Epithelial cell of proximal tubule (primary cell): ENCODE results near the gene TMEM151A. TPM values are rescaled to one million over a fixed set of nuclear protein-coding genes. Genes with fewer than 3 reads are reported as not detected.
"Not testable (repeated sequence)": the region's sequence is repeated elsewhere in the genome, so short reads cannot be mapped to it uniquely, and the experiment has no call there.

ENCODE experiments used
- DNase-seq: peaks from one replicate; pipeline ENCODE4 v3.0.0-alpha.2; 2011; ENCODE audit warnings: low read depth
- H3K4me3 ChIP-seq: 2 replicates; pipeline ENCODE4 v1.5.1; 2011; ENCODE audit warnings: low read depth, mild to moderate bottlenecking, low read length
- total RNA-seq: library from RNA; depleted of rRNA; stranded (reverse); fragments of >200 nt; gene quantifications from 2 replicates; pipeline ENCODE4 v1.2.3, GENCODE V29; 2015
- TF ChIP-seq, protein P1 (sequence below): conservative IDR thresholded peaks from 2 replicates; pipeline ENCODE4 v1.5.1; 2012; ENCODE audit warnings: low read depth, mild to moderate bottlenecking, low read length

Gene TMEM151A
- total RNA-seq, 1 donor from 2014 or later: 0.58 TPM

DNA sequence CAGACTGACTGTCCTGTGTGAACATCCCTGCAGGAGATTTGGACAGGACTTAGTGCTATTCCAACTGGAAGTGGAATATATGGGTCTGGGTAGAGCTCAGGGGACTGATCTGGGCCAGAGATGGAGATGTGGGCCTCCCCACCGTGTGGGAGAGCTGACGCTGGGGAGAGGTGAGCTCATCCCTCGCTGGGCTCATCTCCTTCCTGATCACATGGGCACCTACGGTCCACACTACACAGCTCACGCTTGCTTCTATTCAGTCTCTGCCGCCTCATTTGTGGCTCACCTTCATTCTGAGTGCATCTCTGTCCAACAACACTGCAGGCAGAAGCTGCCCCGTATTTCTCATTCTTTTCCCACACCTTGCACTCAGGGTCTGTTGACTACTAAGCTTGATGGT, 39.9 kb upstream of the TMEM151A start:
- TF ChIP-seq, protein P1, sequence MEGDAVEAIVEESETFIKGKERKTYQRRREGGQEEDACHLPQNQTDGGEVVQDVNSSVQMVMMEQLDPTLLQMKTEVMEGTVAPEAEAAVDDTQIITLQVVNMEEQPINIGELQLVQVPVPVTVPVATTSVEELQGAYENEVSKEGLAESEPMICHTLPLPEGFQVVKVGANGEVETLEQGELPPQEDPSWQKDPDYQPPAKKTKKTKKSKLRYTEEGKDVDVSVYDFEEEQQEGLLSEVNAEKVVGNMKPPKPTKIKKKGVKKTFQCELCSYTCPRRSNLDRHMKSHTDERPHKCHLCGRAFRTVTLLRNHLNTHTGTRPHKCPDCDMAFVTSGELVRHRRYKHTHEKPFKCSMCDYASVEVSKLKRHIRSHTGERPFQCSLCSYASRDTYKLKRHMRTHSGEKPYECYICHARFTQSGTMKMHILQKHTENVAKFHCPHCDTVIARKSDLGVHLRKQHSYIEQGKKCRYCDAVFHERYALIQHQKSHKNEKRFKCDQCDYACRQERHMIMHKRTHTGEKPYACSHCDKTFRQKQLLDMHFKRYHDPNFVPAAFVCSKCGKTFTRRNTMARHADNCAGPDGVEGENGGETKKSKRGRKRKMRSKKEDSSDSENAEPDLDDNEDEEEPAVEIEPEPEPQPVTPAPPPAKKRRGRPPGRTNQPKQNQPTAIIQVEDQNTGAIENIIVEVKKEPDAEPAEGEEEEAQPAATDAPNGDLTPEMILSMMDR: no peak
- no peak for DNase-seq
- no peak overlapping the region for H3K4me3 ChIP-seq

- not testable (repeated sequence) for H3K4me3 ChIP-seq, DNase-seq
These were observed 38.6 kb upstream of the TMEM151A start for GRCh38 chr11:66253081-66253480.

GRCh38 chr11:66258473-66258893, 33.2 kb upstream of the TMEM151A start:
- DNase-seq: no peak
- peak overlapping the region; percentile 98 for H3K4me3 ChIP-seq
- TF ChIP-seq, protein P1: peak; percentile 3

DNA sequence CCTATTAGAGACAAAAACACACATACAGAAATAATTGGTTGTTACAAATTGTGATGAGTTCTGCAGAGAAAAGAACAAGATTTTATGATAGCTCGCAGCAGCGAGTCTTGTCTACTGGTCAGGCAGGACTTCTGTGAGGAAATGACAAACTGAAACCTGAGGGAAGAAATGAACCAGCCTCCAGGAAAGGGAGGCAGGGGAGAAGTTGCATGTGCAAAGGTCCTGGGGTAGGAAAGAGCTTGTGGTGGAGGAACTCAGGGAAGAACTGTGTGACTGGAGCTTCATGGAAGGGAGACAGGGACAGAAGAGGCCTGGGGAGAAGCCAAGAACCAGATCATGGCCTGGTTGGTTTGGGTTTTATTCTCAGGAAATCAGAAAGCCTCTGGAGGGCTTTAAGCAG, 32.5 kb upstream of the TMEM151A start:
- TF ChIP-seq, protein P1: no peak
- DNase-seq: no peak
- H3K4me3 ChIP-seq: no peak overlapping the region

- no peak overlapping the region for H3K4me3 ChIP-seq
- TF ChIP-seq, protein P1: no peak
- no peak for DNase-seq
These were observed 31.7 kb upstream of the TMEM151A start for GRCh38 chr11:66259956-66260355.

GRCh38 chr11:66261578-66261977, 30.1 kb upstream of the TMEM151A start:
- TF ChIP-seq, protein P1: no peak
- no peak for DNase-seq
- no peak overlapping the region for H3K4me3 ChIP-seq

GRCh38 chr11:66262191-66262590, 29.5 kb upstream of the TMEM151A start:
- DNase-seq: no peak
- TF ChIP-seq, protein P1: no peak
- H3K4me3 ChIP-seq: no peak overlapping the region
